Astrocyte (in vitro differentiated cells and primary cell): ENCODE results near the gene ASB15. TPM values are rescaled to one million over a fixed set of nuclear protein-coding genes. Genes with fewer than 3 reads are reported as not detected.
"Not testable (repeated sequence)": the region's sequence is repeated elsewhere in the genome, so short reads cannot be mapped to it uniquely, and the experiment has no call there.

ENCODE experiments used
- DNase-seq: peaks from one replicate; pipeline ENCODE4 v3.0.0-alpha.2; 2010; ENCODE audit warnings: low read depth
- FAIRE-seq: peaks from 2 replicates; lab custom pipeline; 2011; peaks lifted over from hg19 to GRCh38; lab: Jason Lieb, UNC
- H2AFZ ChIP-seq: 2 replicates; pipeline ENCODE4 v1.6.0; 2012; ENCODE audit warnings: low read depth, low read length, inconsistent platforms
- H3K27ac ChIP-seq: 2 replicates; pipeline ENCODE4 v1.5.1; 2011; ENCODE audit warnings: low read depth, low read length, inconsistent platforms
- H3K27me3 ChIP-seq: 2 replicates; pipeline ENCODE4 v1.6.0; 2011; ENCODE audit warnings: low read length, inconsistent platforms; ENCODE audit not compliant: insufficient read depth
- H3K36me3 ChIP-seq: 2 replicates; pipeline ENCODE4 v1.5.1; 2011; ENCODE audit warnings: low read length, inconsistent platforms; ENCODE audit not compliant: insufficient read depth
- H3K4me1 ChIP-seq: 2 replicates; pipeline ENCODE4 v1.5.1; 2011; ENCODE audit warnings: low read length, inconsistent platforms; ENCODE audit not compliant: insufficient read depth
- H3K4me2 ChIP-seq: 2 replicates; pipeline ENCODE4 v1.6.0; 2012; ENCODE audit warnings: low read length, inconsistent platforms
- H3K4me3 ChIP-seq: 2 replicates; pipeline ENCODE4 v1.5.1; 2011; ENCODE audit warnings: low read depth, mild to moderate bottlenecking, low read length, inconsistent platforms; ENCODE audit not compliant: insufficient read depth
- H3K79me2 ChIP-seq: 2 replicates; pipeline ENCODE4 v1.6.0; 2012; ENCODE audit warnings: mild to moderate bottlenecking, low read length, inconsistent platforms; ENCODE audit not compliant: insufficient read depth
- H3K9ac ChIP-seq: 2 replicates; pipeline ENCODE4 v1.6.0; 2012; ENCODE audit warnings: mild to moderate bottlenecking, low read length, inconsistent platforms
- H3K9me3 ChIP-seq: 2 replicates; pipeline ENCODE4 v1.5.1; 2012; ENCODE audit warnings: low read depth, mild to moderate bottlenecking, low read length, inconsistent platforms; ENCODE audit not compliant: insufficient read depth
- H4K20me1 ChIP-seq: 2 replicates; pipeline ENCODE4 v1.6.0; 2012; ENCODE audit warnings: low read length, inconsistent platforms; ENCODE audit not compliant: insufficient read depth
- H3K27ac Mint-ChIP-seq: one replicate; pipeline ENCODE4 v1.8.0; 2021; ENCODE audit warnings: mild to moderate bottlenecking, mixed read lengths; ENCODE audit not compliant: unreplicated experiment
- H3K27me3 Mint-ChIP-seq: one replicate; pipeline ENCODE4 v1.8.0; 2021; ENCODE audit warnings: low read depth, mixed read lengths; ENCODE audit not compliant: unreplicated experiment
- H3K36me3 Mint-ChIP-seq: one replicate; pipeline ENCODE4 v1.8.0; 2021; ENCODE audit warnings: low read depth, mixed read lengths; ENCODE audit not compliant: unreplicated experiment
- H3K4me1 Mint-ChIP-seq: one replicate; pipeline ENCODE4 v1.8.0; 2021; ENCODE audit warnings: low read depth, mixed read lengths; ENCODE audit not compliant: unreplicated experiment
- H3K4me3 Mint-ChIP-seq: one replicate; pipeline ENCODE4 v1.8.0; 2021; ENCODE audit warnings: mild to moderate bottlenecking, moderate library complexity, mixed read lengths; ENCODE audit not compliant: unreplicated experiment
- H3K9me3 Mint-ChIP-seq: one replicate; pipeline ENCODE4 v1.8.0; 2021; ENCODE audit warnings: mild to moderate bottlenecking, mixed read lengths; ENCODE audit not compliant: unreplicated experiment
- CTCF ChIP-seq: IDR thresholded peaks from 2 replicates; pipeline ENCODE4 v1.5.1; 2011; ENCODE audit warnings: low read depth, mild to moderate bottlenecking, inconsistent platforms, low read length, moderate library complexity; ENCODE audit not compliant: insufficient read depth
- EZH2 ChIP-seq: IDR thresholded peaks from 2 replicates; pipeline ENCODE4 v1.6.1; 2012; ENCODE audit warnings: mild to moderate bottlenecking, low read length, inconsistent platforms; ENCODE audit not compliant: insufficient read depth
- total RNA-seq: library from RNA; stranded (reverse); gene quantifications from 2 replicates; pipeline ENCODE4 v1.2.1, GENCODE V29; 2021

ASB15 gene
- total RNA-seq, 1 donor from 2014 or later = not detected

DNA sequence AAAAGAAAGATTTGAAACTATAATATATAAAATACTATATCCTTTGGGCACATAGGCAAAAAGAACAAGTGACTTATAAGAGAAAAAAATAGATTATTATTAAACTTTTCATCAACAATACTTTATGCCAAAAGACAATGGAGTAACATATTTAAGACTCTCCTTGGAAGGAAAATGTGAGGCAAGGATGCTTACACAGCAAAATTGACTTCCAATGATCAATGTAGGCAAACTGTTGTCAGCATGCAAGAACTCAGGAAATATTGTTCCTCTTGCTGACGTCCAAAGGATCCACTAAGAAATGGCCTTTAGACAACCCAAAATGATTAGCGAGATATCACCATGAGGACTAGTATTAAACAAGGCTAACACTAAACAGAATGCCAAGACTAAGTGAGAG, 31.2 kb downstream of the ASB15 start:
- H3K4me1 ChIP-seq = peaks cover 9% of the 10 kb centered on the region
- no peaks in the 10 kb centered on the region for H4K20me1 ChIP-seq
- H3K79me2 ChIP-seq = no peaks in the 10 kb centered on the region
- DNase-seq = no peak
- H3K4me3 Mint-ChIP-seq = no peak overlapping the region
- H2AFZ ChIP-seq = no peak overlapping the region
- no peak overlapping the region for H3K4me2 ChIP-seq
- no peaks in the 10 kb centered on the region for H3K27me3 ChIP-seq
- H3K4me1 Mint-ChIP-seq = peaks cover 18% of the 10 kb centered on the region
- no peak overlapping the region for H3K27ac ChIP-seq
- no peaks in the 10 kb centered on the region for H3K9me3 Mint-ChIP-seq
- TF ChIP-seq EZH2 (no peak), CTCF (no peak)
- H3K4me3 ChIP-seq = no peak overlapping the region
- no peak overlapping the region for H3K9ac ChIP-seq
- no peaks in the 10 kb centered on the region for H3K36me3 Mint-ChIP-seq
- H3K9me3 ChIP-seq = no peaks in the 10 kb centered on the region
- H3K27ac Mint-ChIP-seq = no peak overlapping the region
- no peaks in the 10 kb centered on the region for H3K27me3 Mint-ChIP-seq
- FAIRE-seq = no peak
- H3K36me3 ChIP-seq = no peaks in the 10 kb centered on the region

GRCh38 chr7:123633553-123633952, 31.9 kb downstream of the ASB15 start:
- Histone ChIP-seq H3K27ac (no peak overlapping the region), H2AFZ (no peak overlapping the region), H3K9me3 (no peaks in the 10 kb centered on the region), H3K4me3 (no peak overlapping the region), H3K9ac (no peak overlapping the region), H3K36me3 (no peaks in the 10 kb centered on the region), H3K79me2 (no peaks in the 10 kb centered on the region), H3K4me2 (peak overlapping the region; percentile 58), H3K27me3 (no peaks in the 10 kb centered on the region), H3K4me1 (peaks cover 9% of the 10 kb centered on the region), H4K20me1 (no peaks in the 10 kb centered on the region)
- FAIRE-seq (peak; percentile 73), DNase-seq (peak; percentile 77)
- H3K9me3 Mint-ChIP-seq = no peaks in the 10 kb centered on the region
- no peaks in the 10 kb centered on the region for H3K36me3 Mint-ChIP-seq
- H3K4me3 Mint-ChIP-seq = no peak overlapping the region
- H3K4me1 Mint-ChIP-seq = peaks cover 18% of the 10 kb centered on the region
- H3K27ac Mint-ChIP-seq = peak overlapping the region; percentile 70
- TF ChIP-seq EZH2 (no peak), CTCF (no peak)
- H3K27me3 Mint-ChIP-seq = no peaks in the 10 kb centered on the region

GRCh38 chr7:123634011-123634573, 32.5 kb downstream of the ASB15 start:
- H3K4me3 ChIP-seq, H3K27ac Mint-ChIP-seq, FAIRE-seq, H3K9me3 ChIP-seq, H3K27me3 Mint-ChIP-seq, H3K9me3 Mint-ChIP-seq, H2AFZ ChIP-seq, H3K4me3 Mint-ChIP-seq, H3K36me3 ChIP-seq, H4K20me1 ChIP-seq, H3K9ac ChIP-seq, H3K27ac ChIP-seq, H3K36me3 Mint-ChIP-seq, H3K79me2 ChIP-seq, H3K27me3 ChIP-seq, DNase-seq, H3K4me1 ChIP-seq: not testable (repeated sequence)
- H3K4me1 Mint-ChIP-seq = peaks cover 18% of the 10 kb centered on the region
- H3K4me2 ChIP-seq = peak overlapping the region; percentile 58
